Measurements from ENCODE around the gene CPVL. TPM values are rescaled to one million over a fixed set of nuclear protein-coding genes. Genes with fewer than 3 reads are reported as not detected.

CPVL gene
- total RNA-seq, 2 experiments from 2014 or later, result not detected

DNA sequence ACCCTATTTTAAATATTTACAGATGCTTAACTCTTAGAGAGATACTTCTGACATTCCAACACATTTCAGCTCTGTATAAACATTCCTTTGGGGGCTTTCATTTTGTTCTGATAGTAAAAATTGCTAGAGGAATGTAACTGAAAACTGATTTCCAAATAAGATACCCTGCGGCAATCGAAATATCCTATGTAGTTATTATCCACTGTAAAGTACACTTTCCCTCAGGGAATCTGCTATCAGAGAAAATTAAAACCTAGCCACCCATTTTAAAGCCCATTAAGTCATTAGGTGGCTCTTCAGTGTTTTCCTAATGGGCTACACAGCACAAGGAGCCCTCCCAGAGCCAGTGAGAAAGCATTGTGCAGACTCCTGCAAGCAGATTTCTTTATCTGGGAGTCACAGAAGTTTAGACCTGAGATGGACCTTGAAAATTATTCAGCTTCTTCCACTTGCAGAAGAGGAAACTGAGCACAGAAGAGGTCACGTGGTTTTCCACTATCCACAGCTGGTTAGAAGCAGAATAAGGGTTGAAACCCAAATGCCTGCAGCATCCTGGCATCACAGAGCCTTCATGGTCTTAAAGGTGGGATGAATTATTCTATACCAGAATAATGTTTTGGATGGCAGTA lies 12.6 kb upstream of the CPVL start:
- H3K4me1 Mint-ChIP-seq (ENCODE audit: low read depth), result peaks cover 10% of the 10 kb centered on the region
- TF ChIP-seq, protein P1, sequence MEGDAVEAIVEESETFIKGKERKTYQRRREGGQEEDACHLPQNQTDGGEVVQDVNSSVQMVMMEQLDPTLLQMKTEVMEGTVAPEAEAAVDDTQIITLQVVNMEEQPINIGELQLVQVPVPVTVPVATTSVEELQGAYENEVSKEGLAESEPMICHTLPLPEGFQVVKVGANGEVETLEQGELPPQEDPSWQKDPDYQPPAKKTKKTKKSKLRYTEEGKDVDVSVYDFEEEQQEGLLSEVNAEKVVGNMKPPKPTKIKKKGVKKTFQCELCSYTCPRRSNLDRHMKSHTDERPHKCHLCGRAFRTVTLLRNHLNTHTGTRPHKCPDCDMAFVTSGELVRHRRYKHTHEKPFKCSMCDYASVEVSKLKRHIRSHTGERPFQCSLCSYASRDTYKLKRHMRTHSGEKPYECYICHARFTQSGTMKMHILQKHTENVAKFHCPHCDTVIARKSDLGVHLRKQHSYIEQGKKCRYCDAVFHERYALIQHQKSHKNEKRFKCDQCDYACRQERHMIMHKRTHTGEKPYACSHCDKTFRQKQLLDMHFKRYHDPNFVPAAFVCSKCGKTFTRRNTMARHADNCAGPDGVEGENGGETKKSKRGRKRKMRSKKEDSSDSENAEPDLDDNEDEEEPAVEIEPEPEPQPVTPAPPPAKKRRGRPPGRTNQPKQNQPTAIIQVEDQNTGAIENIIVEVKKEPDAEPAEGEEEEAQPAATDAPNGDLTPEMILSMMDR (IDR thresholded peaks at IDR 0.05), result no peak
- DNase-seq, result no peak
- peaks cover 11% of the 10 kb centered on the region for H3K27me3 Mint-ChIP-seq
- H3K27ac Mint-ChIP-seq, result no peak overlapping the region
- POLR2A ChIA-PET, result no interaction called here
- H3K4me3 Mint-ChIP-seq, result no peak overlapping the region
- no peaks in the 10 kb centered on the region for H3K36me3 Mint-ChIP-seq (ENCODE audit: low read depth)
- ATAC-seq, result no peak
- intact Hi-C loops (cut with micrococcal nuclease), result no loop called here
- no peaks in the 10 kb centered on the region for H3K9me3 Mint-ChIP-seq
- CTCF ChIA-PET, result interaction anchor here (0.9 kb wide), 1 partner anchor 31 kb away, joined by 5 read pairs; no protein-coding TSS in a partner anchor

DNA sequence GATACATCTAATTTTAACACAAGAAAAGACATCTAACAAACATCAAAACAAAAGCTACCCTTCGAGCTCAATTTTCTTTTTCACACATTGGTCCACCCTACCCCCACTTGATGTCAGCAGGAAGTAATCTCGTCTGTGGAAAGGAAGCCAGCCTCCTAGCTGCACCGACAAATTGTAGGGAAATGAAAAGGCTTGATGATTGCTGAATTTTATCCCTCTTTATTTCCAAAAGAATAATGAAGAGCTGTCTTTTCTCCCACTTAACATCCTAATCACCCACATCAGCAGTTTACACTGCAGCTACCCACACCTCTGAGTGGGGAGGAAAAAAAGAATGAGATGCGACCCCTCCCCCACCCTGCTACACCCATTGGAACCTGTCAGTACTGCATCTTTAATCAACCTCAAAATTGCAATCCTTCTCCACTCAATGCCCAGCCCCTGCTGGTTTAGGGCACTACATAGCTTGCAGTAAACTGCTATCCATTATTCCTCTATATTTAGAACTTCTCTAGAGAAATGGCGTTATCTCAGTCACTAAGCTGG lies 10.6 kb upstream of the CPVL start:
- Mint-ChIP-seq H3K27ac (no peak overlapping the region), H3K4me1 (ENCODE audit: low read depth) (peaks cover 10% of the 10 kb centered on the region)
- CTCF ChIA-PET, result interaction anchor here (0.6 to 3.1 kb wide), 13 partner anchors 9 to 252 kb away, joined by 3 to 21 read pairs (median 3); no protein-coding TSS in a partner anchor

DNA sequence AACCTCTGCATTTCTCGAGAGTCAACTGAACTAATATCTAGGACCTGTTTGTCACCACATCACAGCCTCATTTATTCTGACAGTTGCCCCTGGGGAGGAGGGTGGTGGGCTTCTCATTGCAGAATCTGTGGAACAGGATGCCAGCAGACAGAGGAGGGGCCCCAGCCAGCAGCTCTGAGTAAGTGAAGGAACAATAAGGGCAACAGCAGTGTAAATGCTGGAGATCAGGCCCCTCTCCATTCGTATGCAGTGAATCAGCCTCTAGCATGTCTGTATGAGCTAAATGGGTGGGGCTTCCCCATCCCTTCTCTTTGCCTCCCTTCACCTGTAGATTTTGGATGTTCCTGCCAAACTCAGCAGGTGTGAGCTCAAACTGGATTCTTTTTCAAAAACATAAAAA lies 7.7 kb upstream of the CPVL start:
- Mint-ChIP-seq H3K9me3 (no peaks in the 10 kb centered on the region), H3K4me1 (ENCODE audit: low read depth) (peaks cover 10% of the 10 kb centered on the region), H3K4me3 (no peak overlapping the region), H3K27me3 (peaks cover 2% of the 10 kb centered on the region), H3K27ac (no peak overlapping the region), H3K36me3 (ENCODE audit: low read depth) (no peaks in the 10 kb centered on the region)
- DNase-seq, result no peak
- ATAC-seq, result no peak
- ChIA-PET CTCF (no interaction called here), POLR2A (no interaction called here)
- TF ChIP-seq, protein P1 (IDR thresholded peaks at IDR 0.05), result no peak
- intact Hi-C loops (cut with micrococcal nuclease), result no loop called here

More for the DNA sequence above, 10.6 kb upstream of the CPVL start:
- TF ChIP-seq, protein P1 (IDR thresholded peaks at IDR 0.05), result peak; percentile 11
- Mint-ChIP-seq H3K27me3 (peaks cover 7% of the 10 kb centered on the region), H3K36me3 (ENCODE audit: low read depth) (no peaks in the 10 kb centered on the region), H3K4me3 (peak overlapping the region; percentile 9), H3K9me3 (no peaks in the 10 kb centered on the region)
- peak; percentile 24 for ATAC-seq
- intact Hi-C loops (cut with micrococcal nuclease), result no loop called here
- POLR2A ChIA-PET, result no interaction called here
- DNase-seq, result peak; percentile 6

GRCh38 chr7:29150856-29151255 lies 4.5 kb upstream of the CPVL start:
- no peak for DNase-seq
- no peak overlapping the region for H3K4me3 Mint-ChIP-seq
- H3K27ac Mint-ChIP-seq, result no peak overlapping the region
- no peak for ATAC-seq
- TF ChIP-seq, protein P1 (IDR thresholded peaks at IDR 0.05), result no peak
- peaks cover 5% of the 10 kb centered on the region for H3K4me1 Mint-ChIP-seq (ENCODE audit: low read depth)
- ChIA-PET POLR2A (no interaction called here), CTCF (interaction anchor here (3.5 kb wide), 1 partner anchor 39 kb away, joined by 11 read pairs; no protein-coding TSS in a partner anchor)
- H3K27me3 Mint-ChIP-seq, result peaks cover 15% of the 10 kb centered on the region
- intact Hi-C loops (cut with micrococcal nuclease), result no loop called here
- H3K36me3 Mint-ChIP-seq (ENCODE audit: low read depth), result no peaks in the 10 kb centered on the region
- H3K9me3 Mint-ChIP-seq, result no peaks in the 10 kb centered on the region

DNA sequence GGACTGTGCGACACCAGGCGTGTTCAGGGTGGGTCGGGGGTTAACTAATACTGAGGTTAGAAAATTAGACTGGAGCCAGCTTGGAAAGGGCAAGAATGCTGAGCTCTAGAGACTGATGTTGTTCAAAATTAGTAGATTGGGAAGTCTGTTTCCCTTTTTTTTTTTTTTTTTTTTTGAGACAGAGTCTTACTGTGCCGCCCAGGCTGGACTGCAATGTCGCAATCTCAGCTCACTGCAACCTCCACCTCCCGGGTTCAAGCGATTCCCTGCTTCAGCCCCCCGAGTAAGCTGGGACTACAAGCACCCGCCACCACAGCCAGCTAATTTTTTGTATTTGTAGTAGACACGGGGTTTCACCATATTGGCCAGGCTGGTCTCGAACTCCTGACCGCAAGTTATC lies 2.7 kb upstream of the CPVL start:
- peaks cover 6% of the 10 kb centered on the region for H3K4me1 Mint-ChIP-seq (ENCODE audit: low read depth)
- ATAC-seq (no peak), DNase-seq (no peak)
- no peaks in the 10 kb centered on the region for H3K36me3 Mint-ChIP-seq (ENCODE audit: low read depth)
- no peak overlapping the region for H3K4me3 Mint-ChIP-seq
- no peak overlapping the region for H3K27ac Mint-ChIP-seq
- intact Hi-C loops (cut with micrococcal nuclease), result no loop called here
- TF ChIP-seq, protein P1 (IDR thresholded peaks at IDR 0.05), result no peak
- ChIA-PET POLR2A (no interaction called here), CTCF (interaction anchor here (1.2 to 3.5 kb wide), 3 partner anchors 41 to 259 kb away, joined by 4 to 11 read pairs (median 5); no protein-coding TSS in a partner anchor)
- no peaks in the 10 kb centered on the region for H3K9me3 Mint-ChIP-seq
- H3K27me3 Mint-ChIP-seq, result peaks cover 26% of the 10 kb centered on the region

Measured in activated CD8-positive, alpha-beta T cell treated with anti-CD3 and anti-CD28 coated beads for 36 hours (primary cell).